Tibial artery (tissue), 4 donors: ENCODE results near the gene CASKIN2.

ENCODE experiments used
- DNase-seq, 2 donors: peaks; one replicate each; pipeline ENCODE4 v3.0.0-alpha.2; 2019
- H3K27ac ChIP-seq, 2 donors: fragments of 200-600 bp; sonication (generic) in 1 of 2; 1 replicate in 1 of 2; 2 replicates in 1 of 2; pipeline ENCODE4 v1.5.1; 2018 to 2019; ENCODE audit warnings: mild to moderate bottlenecking in 1 of 2
- H3K27me3 ChIP-seq, 2 donors: fragments of 200-600 bp; sonication (generic) in 1 of 2; one replicate each; pipeline versions ENCODE4 v1.5.1 to v1.6.0; 2016 to 2019
- H3K36me3 ChIP-seq, 3 donors: fragments of 200-600 bp; sonication (generic) in 2 of 3; one replicate each; pipeline ENCODE4 v1.5.1; 2016 to 2019; ENCODE audit warnings: mild to moderate bottlenecking in 2 of 3
- H3K4me1 ChIP-seq, 4 donors: fragments of 200-600 bp; sonication (generic) in 2 of 4; 1 replicate in 3 of 4; 2 replicates in 1 of 4; pipeline ENCODE4 v1.5.1; 2016 to 2019
- H3K4me3 ChIP-seq, 2 donors: fragments of 200-600 bp; sonication (generic) in 1 of 2; 1 replicate in 1 of 2; 2 replicates in 1 of 2; pipeline ENCODE4 v1.5.1; 2018 to 2019; ENCODE audit warnings: mild to moderate bottlenecking in 2 of 2
- H3K9me3 ChIP-seq, 3 donors: fragments of 200-600 bp; sonication (generic) in 1 of 3; one replicate each; pipeline ENCODE4 v1.5.1; 2016 to 2019
- CTCF ChIP-seq, 2 experiments: fragments of 200-600 bp in 1 of 2; fragments of 450-650 bp in 1 of 2; IDR thresholded peaks; one replicate each; pipeline ENCODE4 v1.5.1; 2017 to 2019; ENCODE audit warnings: antibody characterized with exemption in 2 of 2, mild to moderate bottlenecking in 1 of 2, moderate library complexity in 1 of 2
- intact Hi-C: fragments of 100-400 bp; cut with DNase I; formaldehyde crosslinking; loops from one replicate; pipeline ENCODE4 v1.15.0; 2023; ENCODE audit warnings: low total_unique reads

Gene CASKIN2

DNA sequence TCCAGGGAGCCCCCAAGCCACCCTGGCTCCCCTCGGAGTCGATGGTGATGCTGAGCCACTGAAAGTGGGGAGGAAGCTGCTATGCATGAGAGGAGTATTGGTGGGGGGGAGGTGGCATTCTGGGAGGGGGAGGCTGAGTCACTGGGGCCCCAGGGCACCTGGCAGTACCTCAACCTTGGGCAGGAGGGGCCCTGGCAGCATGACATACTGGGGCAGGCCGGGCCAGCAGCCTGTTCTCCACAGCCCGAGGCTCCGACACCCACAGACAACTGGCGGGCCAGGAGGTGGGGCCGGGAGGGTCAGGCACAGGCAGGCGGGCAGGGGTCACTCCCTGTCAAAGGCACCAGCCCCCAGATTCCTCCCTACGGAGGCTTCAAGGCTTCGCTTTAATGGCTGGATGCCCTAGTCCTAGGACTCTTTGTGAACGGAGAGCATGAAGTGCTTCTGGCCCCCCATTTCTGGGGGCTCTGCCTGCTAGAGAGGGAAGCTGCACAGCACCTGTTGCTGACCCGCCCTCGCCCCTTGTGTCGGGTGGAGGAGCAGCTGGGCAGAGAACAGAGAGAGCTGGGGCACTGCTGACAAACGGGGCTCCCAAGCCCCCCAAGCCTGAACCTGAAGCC is 928 bp downstream of the CASKIN2 start:
- no peak for DNase-seq
- H3K4me1 ChIP-seq, result peaks cover 0 to 68% (median 59%) of the 10 kb centered on the region in 4 donors
- H3K4me3 ChIP-seq, result peak overlapping the region; percentile 83 to 97
- H3K36me3 ChIP-seq, result peaks cover 0 to 23% (median under 1%) of the 10 kb centered on the region in 3 donors
- intact Hi-C loops, result loop anchor here (2.0 to 10.0 kb wide), 2 partner anchors 88 to 1220 kb away; partner anchors contain the start of genes MFSD11 and SRSF2
- no peaks in the 10 kb centered on the region for H3K9me3 ChIP-seq
- no peaks in the 10 kb centered on the region for H3K27me3 ChIP-seq
- peak overlapping the region; percentile 87 to 93 for H3K27ac ChIP-seq
- no peak for TF ChIP-seq CTCF (IDR thresholded peaks at IDR 0.05)

- H3K36me3 ChIP-seq, result peaks cover 0 to 17% (median 0%) of the 10 kb centered on the region in 3 donors
- intact Hi-C loops, result loop anchor here (10.0 kb wide), 1 partner anchor 1221 kb away; the partner anchor contains the start of genes MFSD11 and SRSF2
- TF ChIP-seq CTCF (IDR thresholded peaks at IDR 0.05), result no peak
- H3K4me3 ChIP-seq, result peak overlapping the region; percentile 83 to 97
- no peaks in the 10 kb centered on the region for H3K27me3 ChIP-seq
- peaks cover 0 to 76% (median 66%) of the 10 kb centered on the region in 4 donors for H3K4me1 ChIP-seq
- no peak for DNase-seq
- no peaks in the 10 kb centered on the region for H3K9me3 ChIP-seq
- H3K27ac ChIP-seq, result peak overlapping the region; percentile 87 to 93
Observed at GRCh38 chr17:75513641-75514000, 1.7 kb downstream of the CASKIN2 start.

- intact Hi-C loops, result loop anchor here (10.0 kb wide), 1 partner anchor 1222 kb away; the partner anchor contains the start of genes MFSD11 and SRSF2
- Histone ChIP-seq H3K4me1 (peaks cover 0 to 80% (median 69%) of the 10 kb centered on the region in 4 donors), H3K36me3 (peaks cover 0 to 22% (median 0%) of the 10 kb centered on the region in 3 donors), H3K27me3 (no peaks in the 10 kb centered on the region), H3K4me3 (peak overlapping the region; percentile 83 to 97), H3K9me3 (no peaks in the 10 kb centered on the region), H3K27ac (peak overlapping the region; percentile 87 to 93)
- no peak for TF ChIP-seq CTCF (IDR thresholded peaks at IDR 0.05)
- no peak for DNase-seq
Observed at GRCh38 chr17:75512926-75513640, 2.3 kb downstream of the CASKIN2 start.

- Histone ChIP-seq H3K36me3 (peaks cover 0 to 34% (median 4%) of the 10 kb centered on the region in 3 donors), H3K9me3 (no peaks in the 10 kb centered on the region), H3K4me3 (peak overlapping the region; percentile 10 to 97), H3K27ac (peak overlapping the region; percentile 87 to 93), H3K4me1 (peaks cover 0 to 73% (median 61%) of the 10 kb centered on the region in 4 donors), H3K27me3 (no peaks in the 10 kb centered on the region)
- DNase-seq, result no peak
- TF ChIP-seq CTCF (IDR thresholded peaks at IDR 0.05), result no peak
- intact Hi-C loops, result loop anchor here (10.0 kb wide), 1 partner anchor 1223 kb away; the partner anchor contains the start of genes MFSD11 and SRSF2
Observed at GRCh38 chr17:75511610-75512575, 3.4 kb downstream of the CASKIN2 start.

- Histone ChIP-seq H3K36me3 (peaks cover 2 to 40% (median 10%) of the 10 kb centered on the region in 3 donors), H3K27ac (peak overlapping the region; percentile 87 to 93), H3K4me3 (peak overlapping the region in 1 of 2 donors; percentile 97), H3K27me3 (no peaks in the 10 kb centered on the region), H3K9me3 (no peaks in the 10 kb centered on the region), H3K4me1 (peaks cover 0 to 71% (median 59%) of the 10 kb centered on the region in 4 donors)
- no peak for TF ChIP-seq CTCF (IDR thresholded peaks at IDR 0.05)
- DNase-seq, result no peak
- intact Hi-C loops, result loop anchor here (10.0 kb wide), 1 partner anchor 1224 kb away; the partner anchor contains the start of genes MFSD11 and SRSF2
Observed at GRCh38 chr17:75511270-75511609, 4.1 kb downstream of the CASKIN2 start.
